PFSK-1 (cell line): ENCODE results near the gene PLA2G4D.

ENCODE experiments used
- FOXP2 ChIP-seq: optimal IDR thresholded peaks from 2 replicates; pipeline ENCODE3; 2011; ENCODE audit warnings: borderline replicate concordance, control low read depth, inconsistent platforms; ENCODE audit not compliant: insufficient read depth; ENCODE audit errors: extremely low read length, extremely low read depth
- POLR2AphosphoS5 ChIP-seq: IDR thresholded peaks from 2 replicates; pipeline ENCODE4 v1.6.1; 2012; ENCODE audit warnings: low read depth, mild to moderate bottlenecking, control low read depth, low read length, moderate library complexity
- REST ChIP-seq, 2 experiments: IDR thresholded peaks; 2 replicates each; pipeline versions ENCODE4 v1.6.1 to v1.8.0; 2011 to 2012; ENCODE audit warnings: low read depth in 2 of 2, low read length in 2 of 2, control low read depth in 1 of 2, inconsistent platforms in 1 of 2, mild to moderate bottlenecking in 1 of 2, moderate library complexity in 1 of 2; ENCODE audit not compliant: insufficient read depth in 1 of 2
- SIN3A ChIP-seq: IDR thresholded peaks from 2 replicates; pipeline ENCODE4 v1.6.1; 2012; ENCODE audit warnings: mild to moderate bottlenecking, low read length, moderate library complexity, borderline replicate concordance; ENCODE audit not compliant: insufficient read depth
- TAF1 ChIP-seq: IDR thresholded peaks from 2 replicates; pipeline ENCODE4 v1.6.1; 2012; ENCODE audit warnings: low read length, control low read depth, borderline replicate concordance; ENCODE audit not compliant: insufficient read depth

Gene PLA2G4D

GRCh38 chr15:42071717-42072116, 22.6 kb downstream of the PLA2G4D start:
- no peak for TF ChIP-seq SIN3A
- no peak for TF ChIP-seq FOXP2
- no peak for TF ChIP-seq POLR2AphosphoS5
- TF ChIP-seq TAF1: no peak
- TF ChIP-seq REST (IDR thresholded peaks at IDR 0.05; ENCODE audit: insufficient read depth in 1 of 2, low read depth in 2 of 2, low read length in 2 of 2): no peak

- TF ChIP-seq POLR2AphosphoS5: no peak
- no peak for TF ChIP-seq REST (IDR thresholded peaks at IDR 0.05; ENCODE audit: insufficient read depth in 1 of 2, low read depth in 2 of 2, low read length in 2 of 2)
- no peak for TF ChIP-seq SIN3A
- no peak for TF ChIP-seq TAF1
- TF ChIP-seq FOXP2: no peak
Observed at GRCh38 chr15:42070976-42071350, 23.4 kb downstream of the PLA2G4D start.

- no peak for TF ChIP-seq SIN3A
- no peak for TF ChIP-seq TAF1
- TF ChIP-seq REST (IDR thresholded peaks at IDR 0.05; ENCODE audit: insufficient read depth in 1 of 2, low read depth in 2 of 2, low read length in 2 of 2): no peak
- TF ChIP-seq FOXP2: no peak
- no peak for TF ChIP-seq POLR2AphosphoS5
Observed at GRCh38 chr15:42070279-42070975, 23.9 kb downstream of the PLA2G4D start.

- TF ChIP-seq FOXP2: no peak
- no peak for TF ChIP-seq SIN3A
- no peak for TF ChIP-seq POLR2AphosphoS5
- no peak for TF ChIP-seq REST (IDR thresholded peaks at IDR 0.05; ENCODE audit: insufficient read depth in 1 of 2, low read depth in 2 of 2, low read length in 2 of 2)
- TF ChIP-seq TAF1: no peak
Observed at GRCh38 chr15:42069496-42070278, 24.7 kb downstream of the PLA2G4D start.
